ENCODE data around the gene ENTREP1. TPM values are rescaled to one million over a fixed set of nuclear protein-coding genes. Genes with fewer than 3 reads are reported as not detected.
"Not testable (repeated sequence)": the region's sequence is repeated elsewhere in the genome, so short reads cannot be mapped to it uniquely, and the experiment has no call there.

Gene ENTREP1
- total and polyA plus RNA-seq, 10 donors: 0.61 to 2.6 (median 1.2) TPM

DNA sequence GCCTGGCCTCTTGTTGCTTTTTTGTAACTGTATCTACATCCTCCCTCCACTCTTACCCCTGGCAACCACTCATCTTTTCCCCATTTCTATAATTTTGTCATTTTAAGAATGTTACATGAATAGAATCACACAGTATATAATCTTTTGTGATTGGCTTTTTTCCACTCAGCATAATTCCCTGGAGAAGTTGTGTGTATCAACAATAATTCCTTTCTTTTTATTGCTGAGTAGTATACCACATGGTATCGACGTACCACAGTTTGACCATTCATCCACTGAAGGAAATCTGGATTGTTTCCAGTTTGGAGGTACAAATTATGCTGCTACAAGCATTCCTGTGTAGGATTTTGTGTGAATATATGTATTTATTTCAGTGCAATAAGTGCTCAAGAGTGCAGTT is 21.7 kb upstream of the ENTREP1 start:
- WGBS, 5 donors: 93 to 98% (median 96%) methylated on average over 2 of the region's 2 CpGs
- no peaks in the 10 kb centered on the region for H3K27me3 ChIP-seq (replicated peaks in 1 of 7)
- no peaks in the 10 kb centered on the region for H3K9me3 ChIP-seq
- H3K4me1 ChIP-seq: no peaks in the 10 kb centered on the region
- no peak overlapping the region for H3K27ac ChIP-seq
- H3K36me3 ChIP-seq: no peaks in the 10 kb centered on the region
- intact Hi-C loops (cut with DNase I; ENCODE audit: low total_unique reads): no loop called here
- no peak overlapping the region for H3K4me3 ChIP-seq
- no peak for DNase-seq
- TF ChIP-seq, protein P1, sequence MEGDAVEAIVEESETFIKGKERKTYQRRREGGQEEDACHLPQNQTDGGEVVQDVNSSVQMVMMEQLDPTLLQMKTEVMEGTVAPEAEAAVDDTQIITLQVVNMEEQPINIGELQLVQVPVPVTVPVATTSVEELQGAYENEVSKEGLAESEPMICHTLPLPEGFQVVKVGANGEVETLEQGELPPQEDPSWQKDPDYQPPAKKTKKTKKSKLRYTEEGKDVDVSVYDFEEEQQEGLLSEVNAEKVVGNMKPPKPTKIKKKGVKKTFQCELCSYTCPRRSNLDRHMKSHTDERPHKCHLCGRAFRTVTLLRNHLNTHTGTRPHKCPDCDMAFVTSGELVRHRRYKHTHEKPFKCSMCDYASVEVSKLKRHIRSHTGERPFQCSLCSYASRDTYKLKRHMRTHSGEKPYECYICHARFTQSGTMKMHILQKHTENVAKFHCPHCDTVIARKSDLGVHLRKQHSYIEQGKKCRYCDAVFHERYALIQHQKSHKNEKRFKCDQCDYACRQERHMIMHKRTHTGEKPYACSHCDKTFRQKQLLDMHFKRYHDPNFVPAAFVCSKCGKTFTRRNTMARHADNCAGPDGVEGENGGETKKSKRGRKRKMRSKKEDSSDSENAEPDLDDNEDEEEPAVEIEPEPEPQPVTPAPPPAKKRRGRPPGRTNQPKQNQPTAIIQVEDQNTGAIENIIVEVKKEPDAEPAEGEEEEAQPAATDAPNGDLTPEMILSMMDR (IDR thresholded peaks at IDR 0.05 in 8 of 11, conservative IDR thresholded peaks at IDR 0.05 in 3 of 11): no peak
- TF ChIP-seq POLR2A (IDR thresholded peaks at IDR 0.05) (no peak), POLR2AphosphoS5 (IDR thresholded peaks at IDR 0.05) (no peak)

DNA sequence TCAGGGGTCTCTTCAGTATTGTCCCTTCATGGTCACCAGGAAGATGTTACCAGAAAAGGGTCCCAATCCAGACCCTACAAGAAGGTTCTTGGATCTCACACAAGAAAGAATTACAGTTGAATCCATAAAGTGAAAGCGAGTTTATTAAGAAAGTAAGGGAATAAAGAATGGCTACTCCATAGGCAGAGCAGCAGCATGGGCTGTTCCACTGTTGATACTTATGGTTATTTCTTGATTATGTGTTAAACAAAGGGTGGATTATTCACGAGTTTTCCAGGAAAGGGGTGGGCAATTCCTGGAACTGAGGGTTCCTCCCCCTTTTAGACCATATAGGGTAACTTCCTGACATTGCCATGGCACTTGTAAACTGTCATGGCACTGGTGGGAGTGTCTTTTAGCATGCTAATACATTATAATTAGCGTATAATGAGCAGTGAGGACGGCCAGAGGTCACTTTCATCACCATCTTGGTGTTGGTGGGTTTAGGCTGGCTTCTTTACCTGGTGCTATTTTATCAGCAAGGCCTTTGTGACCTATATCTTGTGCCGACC is 18.0 kb upstream of the ENTREP1 start:
- H3K27ac ChIP-seq; intact Hi-C loops (cut with DNase I; ENCODE audit: low total_unique reads); H3K9me3 ChIP-seq; H3K4me1 ChIP-seq; H3K4me3 ChIP-seq; DNase-seq; H3K27me3 ChIP-seq (replicated peaks in 1 of 7); H3K36me3 ChIP-seq: not testable (repeated sequence)
- WGBS, 5 donors: 75 to 83% (median 77%) methylated on average over 5 of the region's 5 CpGs

DNA sequence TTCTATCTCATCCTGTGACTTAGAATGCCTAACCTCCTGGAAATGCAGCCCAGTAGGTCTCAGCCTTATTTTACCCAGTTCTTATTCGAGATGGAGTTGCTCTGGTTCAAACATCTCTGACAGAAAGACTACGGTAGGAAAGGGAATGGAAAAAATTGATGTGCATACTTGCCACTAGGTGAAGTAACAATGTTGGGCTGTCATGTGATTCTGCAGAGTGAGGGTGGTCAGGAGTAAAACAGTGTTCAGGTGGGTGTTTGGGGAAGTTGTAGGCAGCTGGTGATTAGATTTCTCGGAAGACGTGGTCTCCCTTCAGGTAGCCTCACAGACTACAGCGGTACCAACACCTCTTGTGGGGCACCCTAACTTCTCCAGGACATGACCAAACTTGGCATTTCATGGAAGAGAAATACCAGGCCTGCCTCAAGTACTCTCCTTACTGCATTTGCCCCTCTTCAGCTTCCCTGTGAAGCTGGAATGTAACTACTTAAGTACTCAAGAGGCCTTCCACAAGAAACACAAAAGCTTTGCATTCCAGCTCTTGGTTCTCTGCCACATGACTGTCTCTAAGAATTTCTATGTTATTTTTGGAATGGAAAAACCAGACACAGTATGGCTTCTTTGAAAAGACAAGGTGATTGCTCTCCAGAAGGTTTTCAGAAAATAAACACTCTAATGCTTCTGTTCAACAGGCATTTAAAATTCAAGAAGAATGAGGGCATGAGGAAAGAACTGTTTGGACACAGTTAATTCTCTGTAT is 17.4 kb upstream of the ENTREP1 start:
- no peaks in the 10 kb centered on the region for H3K27me3 ChIP-seq (replicated peaks in 1 of 7)
- H3K4me1 ChIP-seq: no peaks in the 10 kb centered on the region
- TF ChIP-seq POLR2A (IDR thresholded peaks at IDR 0.05) (no peak), POLR2AphosphoS5 (IDR thresholded peaks at IDR 0.05) (no peak)
- TF ChIP-seq, protein P1 (IDR thresholded peaks at IDR 0.05 in 8 of 11, conservative IDR thresholded peaks at IDR 0.05 in 3 of 11): no peak
- no peak for DNase-seq
- H3K9me3 ChIP-seq: peaks cover 0 to 10% (median 7%) of the 10 kb centered on the region in 8 donors
- 84 to 94% (median 86%) methylated on average over 5 of the region's 5 CpGs for WGBS, 5 donors
- H3K36me3 ChIP-seq: no peaks in the 10 kb centered on the region
- no peak overlapping the region for H3K4me3 ChIP-seq
- H3K27ac ChIP-seq: no peak overlapping the region
- intact Hi-C loops (cut with DNase I; ENCODE audit: low total_unique reads): no loop called here

DNA sequence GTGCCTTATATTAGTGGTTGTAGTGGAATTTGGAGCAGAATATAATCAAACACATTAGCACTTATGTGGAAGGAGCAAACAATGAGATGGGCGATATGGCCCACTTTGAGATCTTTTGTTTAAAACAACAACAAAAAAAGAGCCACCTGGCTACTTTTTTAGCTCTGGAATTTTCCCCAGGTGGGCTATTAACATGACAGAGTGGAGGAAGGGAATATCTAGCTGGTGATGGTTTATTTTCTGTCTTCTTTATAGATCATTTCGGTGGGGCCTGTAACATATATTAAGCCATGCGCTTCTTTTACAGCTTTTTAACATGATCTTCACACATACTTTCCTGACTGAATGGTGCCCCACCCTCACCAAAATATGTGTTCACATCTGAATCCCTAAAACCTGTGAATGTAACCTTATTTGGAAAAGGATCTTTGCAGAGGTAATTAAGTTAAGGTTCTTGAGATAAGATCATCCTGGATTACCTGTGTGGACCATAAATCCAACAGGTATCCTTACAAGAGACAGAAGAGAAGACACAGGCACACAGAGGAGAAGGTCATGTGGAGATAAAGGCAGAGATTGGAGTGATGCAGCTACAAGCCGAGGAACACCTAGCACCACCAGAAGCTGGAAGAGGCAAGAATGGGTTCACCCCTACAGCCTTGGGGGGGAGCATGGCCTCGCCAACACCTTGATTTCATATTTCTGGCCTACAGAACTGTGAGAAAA is 16.6 kb upstream of the ENTREP1 start:
- H3K27me3 ChIP-seq (replicated peaks in 1 of 7): no peaks in the 10 kb centered on the region
- H3K4me1 ChIP-seq: no peaks in the 10 kb centered on the region
- H3K27ac ChIP-seq: no peak overlapping the region
- DNase-seq: no peak
- H3K4me3 ChIP-seq: no peak overlapping the region
- WGBS, 5 donors: 79 to 93% (median 88%) methylated on average over 5 of the region's 5 CpGs
- TF ChIP-seq, protein P1 (IDR thresholded peaks at IDR 0.05 in 8 of 11, conservative IDR thresholded peaks at IDR 0.05 in 3 of 11): no peak
- TF ChIP-seq POLR2AphosphoS5 (IDR thresholded peaks at IDR 0.05): no peak
- no peak for TF ChIP-seq POLR2A (IDR thresholded peaks at IDR 0.05)
- intact Hi-C loops (cut with DNase I; ENCODE audit: low total_unique reads): no loop called here
- no peaks in the 10 kb centered on the region for H3K36me3 ChIP-seq
- peaks cover 0 to 17% (median 15%) of the 10 kb centered on the region in 8 donors for H3K9me3 ChIP-seq
